NCI-H2029 (cell line): ENCODE results near the gene TENT4B.
"Not testable (repeated sequence)": the region's sequence is repeated elsewhere in the genome, so short reads cannot be mapped to it uniquely, and the experiment has no call there.

ENCODE experiments used
- DNase-seq: peaks from one replicate; lab custom pipeline; 2025; lab: John Stamatoyannopoulos, UW

TENT4B gene

DNA sequence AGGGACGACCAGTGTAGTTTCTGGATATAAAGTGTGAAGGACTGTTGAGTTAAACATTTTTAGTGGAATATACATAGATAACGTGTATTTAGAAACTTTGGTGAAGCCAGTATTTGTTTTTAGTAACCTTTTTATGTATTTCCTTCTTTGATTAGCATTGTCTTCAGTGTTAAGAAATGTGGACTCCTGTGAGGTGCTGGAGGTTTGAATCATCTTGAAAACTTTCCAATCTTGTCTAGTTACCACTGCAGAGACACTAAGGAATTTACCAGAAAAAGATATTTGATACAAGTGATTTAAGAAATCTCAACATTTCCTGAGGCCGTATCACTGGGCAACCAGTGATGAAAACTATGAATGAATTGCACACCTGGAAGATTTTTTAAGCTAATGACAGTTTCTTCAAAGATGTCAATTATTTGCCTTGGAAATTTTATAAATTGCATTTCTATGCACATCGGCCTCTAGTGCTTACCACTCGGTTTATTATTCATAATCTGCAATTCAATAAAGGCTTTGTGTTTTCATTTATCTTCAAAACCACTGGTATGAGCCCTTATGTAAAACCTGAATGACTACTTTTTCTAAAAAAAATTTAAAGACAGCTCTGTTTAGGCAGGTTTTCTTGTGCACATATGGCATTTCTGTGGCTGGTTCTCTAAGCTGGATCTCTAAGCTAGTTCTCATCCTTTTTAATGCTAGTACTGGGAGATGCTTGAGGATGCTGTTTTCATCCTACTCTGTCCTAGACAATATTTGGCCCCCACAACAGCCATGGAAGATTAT is 81.9 kb downstream of the TENT4B start:
- no peak for DNase-seq

DNA sequence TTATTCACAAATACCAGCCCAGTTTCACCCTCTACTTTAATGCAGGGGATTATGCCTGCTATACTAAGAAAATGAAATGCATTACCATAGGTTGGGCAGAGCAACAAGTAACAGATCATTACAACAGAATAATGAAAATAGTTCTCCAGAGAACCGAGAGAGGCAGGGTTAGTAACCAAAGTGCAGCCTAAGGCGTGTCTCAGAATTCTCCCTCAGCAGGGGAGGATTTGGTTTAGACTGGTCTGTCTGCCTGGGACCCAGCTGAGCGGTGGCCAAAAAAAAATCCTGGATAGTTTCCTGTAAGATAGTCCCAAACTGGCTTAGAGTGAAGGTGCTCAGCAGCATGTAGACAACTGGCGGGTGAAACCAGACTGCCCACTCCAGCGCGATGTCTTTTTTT is 82.5 kb downstream of the TENT4B start:
- no peak for DNase-seq

- DNase-seq: no peak
Observed at GRCh38 chr16:50238314-50238713, 85.2 kb downstream of the TENT4B start.

- DNase-seq: no peak
Observed at GRCh38 chr16:50238868-50239301, 85.8 kb downstream of the TENT4B start.

GRCh38 chr16:50243024-50243423 is 89.9 kb downstream of the TENT4B start:
- not testable (repeated sequence) for DNase-seq

DNA sequence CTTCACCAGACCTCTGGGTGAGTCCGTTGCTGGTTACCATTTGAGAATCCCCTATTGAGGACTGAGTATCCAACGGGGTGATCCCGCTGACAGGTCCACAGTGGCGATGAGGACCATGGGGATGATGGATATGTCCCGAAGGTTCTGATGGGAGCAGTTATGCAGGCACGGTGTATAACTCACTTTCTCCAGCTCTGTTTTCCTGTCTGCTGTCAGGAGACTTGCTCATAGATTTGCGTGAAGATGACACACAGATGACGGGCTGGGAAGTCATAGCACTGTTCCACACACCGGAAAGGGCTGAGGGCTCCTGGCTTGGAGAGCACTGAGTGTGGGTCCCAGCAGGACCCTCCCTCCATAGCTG is 91.0 kb downstream of the TENT4B start:
- no peak for DNase-seq

GRCh38 chr16:50244504-50245416 is 91.7 kb downstream of the TENT4B start:
- DNase-seq: no peak

DNA sequence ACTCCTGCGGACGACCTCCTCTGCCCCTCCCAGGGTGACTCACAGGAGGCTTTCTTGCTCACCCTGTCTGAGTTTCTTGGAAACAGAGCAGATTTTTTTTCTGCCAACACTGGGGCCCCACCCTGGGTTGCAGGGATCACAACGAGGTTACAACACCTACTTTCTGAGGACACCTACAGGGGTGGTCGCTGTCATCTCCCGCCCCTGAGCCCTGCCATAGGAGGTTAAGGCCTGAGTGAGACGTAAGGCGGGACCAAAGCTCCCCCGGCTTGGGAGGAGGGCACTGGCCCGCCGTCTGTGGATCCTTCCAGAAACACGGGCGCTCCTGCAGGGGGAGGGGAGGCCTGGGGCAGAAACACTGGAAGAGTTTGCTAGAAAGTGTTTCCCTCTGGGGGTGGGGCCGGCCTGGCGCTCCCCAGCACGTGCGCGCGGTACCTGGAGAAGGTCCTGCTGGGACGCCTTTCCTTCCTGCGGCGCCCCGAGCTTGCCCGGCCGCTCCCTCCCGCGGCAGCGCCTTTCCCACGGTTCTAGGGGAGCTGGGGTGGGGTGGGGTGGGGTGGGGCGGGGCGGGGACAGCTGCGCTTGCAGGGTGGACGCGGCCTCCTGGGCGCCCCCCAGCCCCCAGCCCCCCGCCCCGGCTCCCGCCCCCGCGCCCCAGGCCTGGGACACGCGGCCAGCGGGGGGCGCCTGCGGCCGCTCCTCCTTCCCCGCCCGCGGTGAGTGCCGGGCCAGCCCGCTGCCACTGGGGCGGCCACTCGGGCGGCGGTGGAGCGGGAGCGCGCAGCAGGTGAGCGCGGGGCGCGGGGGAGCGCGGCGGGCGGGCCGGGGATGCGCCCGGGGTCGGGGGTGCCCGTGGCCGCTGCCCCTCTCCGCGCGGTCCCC is 92.6 kb downstream of the TENT4B start:
- no peak for DNase-seq

DNA sequence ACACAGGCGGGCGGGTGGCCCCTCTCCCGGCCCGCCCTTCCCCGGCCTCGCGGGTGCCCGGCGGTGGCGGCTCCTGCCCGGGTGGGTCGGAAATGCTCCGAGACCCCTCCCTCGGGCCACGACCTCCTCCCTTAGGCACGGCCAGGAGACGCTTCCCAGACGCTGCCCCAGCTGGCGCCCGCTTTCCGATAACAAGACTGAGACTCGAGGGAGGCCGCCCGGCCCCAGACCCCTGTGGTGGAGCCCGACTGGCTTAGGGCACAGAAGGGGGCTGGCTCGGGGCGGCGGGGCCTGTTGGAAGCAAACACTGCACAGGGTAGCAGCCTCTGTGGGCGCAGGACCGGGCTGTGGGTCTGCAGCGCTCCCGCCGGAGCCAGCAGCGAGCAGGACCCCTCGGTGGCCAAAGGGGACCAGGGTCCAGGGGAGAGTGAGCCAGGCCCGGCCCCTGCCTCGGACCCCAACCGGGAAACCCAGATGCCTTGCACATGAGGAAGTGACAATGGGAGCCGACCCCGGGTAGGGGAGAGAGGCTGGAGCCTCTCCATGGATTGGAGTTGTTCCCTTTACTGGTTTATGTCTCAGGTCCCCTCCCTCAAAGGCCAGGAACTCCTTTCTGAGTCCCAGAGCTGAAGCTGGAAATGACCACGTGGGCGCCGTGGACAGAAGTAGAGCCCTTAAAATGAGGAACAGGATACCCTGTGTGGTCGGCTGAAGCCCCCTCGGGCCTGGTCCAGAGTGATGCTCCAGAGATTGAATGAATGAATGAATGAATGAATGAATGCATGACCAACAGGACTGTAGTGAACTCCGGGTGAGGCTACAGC is 93.4 kb downstream of the TENT4B start:
- DNase-seq: no peak

- no peak for DNase-seq
Observed at GRCh38 chr16:50247123-50247905, 94.2 kb downstream of the TENT4B start.

- DNase-seq: no peak
Observed at GRCh38 chr16:50247906-50248608, 95.0 kb downstream of the TENT4B start.

DNA sequence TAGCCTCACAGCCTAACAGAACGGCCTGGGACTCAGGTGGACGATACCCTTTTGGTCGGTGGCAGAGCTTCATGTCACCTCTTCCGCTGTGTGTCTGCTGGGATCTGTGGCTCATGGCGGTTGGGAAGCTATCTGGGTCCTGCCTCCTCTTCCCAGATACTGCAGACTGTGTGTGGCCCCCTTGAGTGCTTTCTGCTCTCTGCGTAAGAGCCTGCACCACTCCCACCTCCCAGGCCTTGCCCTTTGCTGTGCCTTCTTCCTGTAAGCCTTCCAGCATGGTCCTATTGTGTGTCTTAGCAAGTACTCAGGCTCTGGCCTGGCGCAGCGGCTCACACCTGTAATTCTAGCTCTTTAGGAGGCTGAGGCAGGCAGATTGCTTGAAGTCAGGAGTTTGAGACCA is 95.7 kb downstream of the TENT4B start:
- no peak for DNase-seq

DNA sequence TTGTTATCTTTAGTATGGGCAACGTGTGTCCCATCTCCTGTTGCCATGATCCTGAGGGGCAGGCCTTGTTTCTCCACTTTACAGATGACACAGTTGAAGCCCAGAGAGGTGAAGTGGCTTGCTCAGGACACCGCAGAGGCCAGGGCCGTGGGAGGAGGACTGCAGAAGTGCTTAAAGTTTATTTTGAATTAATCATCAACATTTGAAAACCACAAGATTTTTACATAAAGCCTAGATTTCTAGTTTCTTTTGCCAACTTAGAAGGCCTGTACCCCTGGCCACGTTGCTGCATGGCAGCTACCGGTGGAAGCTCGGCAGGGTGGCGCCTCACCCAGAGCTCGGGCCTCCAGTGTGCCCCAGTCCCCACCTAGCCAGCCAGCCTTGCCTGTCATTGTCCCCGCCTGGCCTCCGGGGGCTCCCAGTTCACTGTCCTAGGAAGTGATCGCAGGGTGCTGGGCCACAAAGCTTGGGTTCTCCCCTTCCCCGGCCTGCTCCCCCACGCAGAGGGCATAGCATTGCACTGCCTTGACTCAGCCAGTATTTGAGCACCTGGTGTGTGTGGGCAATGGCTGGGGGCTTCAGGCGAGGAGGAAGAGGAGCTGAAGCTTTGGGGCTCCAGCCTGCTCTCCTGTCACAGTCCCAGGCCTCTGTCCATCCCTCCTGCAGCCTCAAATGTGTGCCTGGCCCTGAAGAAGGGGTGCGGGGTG is 98.4 kb downstream of the TENT4B start:
- DNase-seq: no peak

DNA sequence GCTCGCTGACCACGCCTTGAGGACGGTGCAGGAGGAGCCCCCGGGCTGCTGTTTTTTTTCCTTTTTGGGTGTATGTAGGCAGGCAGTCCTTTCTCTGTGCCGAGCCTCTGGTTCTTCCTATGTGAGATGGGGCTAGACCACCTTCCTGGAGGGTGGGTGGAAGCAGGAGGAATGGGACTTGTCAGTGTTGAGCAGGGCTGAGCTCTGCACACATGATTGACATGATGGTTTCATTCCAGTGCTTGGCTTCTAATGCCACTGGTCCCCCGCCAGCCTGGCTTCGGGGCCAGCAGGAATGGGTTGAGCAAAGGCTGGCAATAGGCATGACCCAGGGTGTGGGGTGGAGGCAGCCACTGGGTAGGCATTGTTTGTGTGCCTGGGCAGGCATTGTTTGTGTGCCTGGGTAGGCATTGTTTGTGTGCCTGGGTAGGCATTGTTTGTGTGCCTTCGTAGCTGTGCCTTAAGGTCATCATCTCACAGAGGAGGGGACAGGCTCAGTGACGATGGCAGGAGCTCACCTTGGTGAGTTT is 99.0 kb downstream of the TENT4B start:
- DNase-seq: no peak

GRCh38 chr16:50252874-50253513 is 99.9 kb downstream of the TENT4B start:
- no peak for DNase-seq

DNA sequence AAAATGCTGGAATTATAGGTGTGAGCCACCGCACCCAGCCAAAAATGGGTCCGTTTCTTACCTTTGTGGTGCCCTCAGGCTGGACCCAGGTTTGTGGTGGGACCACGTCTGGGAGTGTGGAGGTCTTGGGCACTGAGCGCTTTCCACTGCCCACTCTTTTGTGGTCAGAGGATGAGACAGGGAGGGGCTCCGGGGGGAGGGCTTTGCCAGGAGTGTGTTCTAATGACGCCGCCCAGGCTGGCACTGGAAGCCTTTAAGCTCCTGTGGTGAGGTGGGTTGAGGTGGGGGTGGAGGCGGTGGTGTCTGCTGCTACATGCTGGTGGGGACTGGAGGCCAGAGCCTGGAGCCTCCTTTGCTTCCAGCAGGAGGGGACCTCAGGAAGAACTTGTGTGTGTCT is 100.4 kb downstream of the TENT4B start:
- DNase-seq: no peak

DNA sequence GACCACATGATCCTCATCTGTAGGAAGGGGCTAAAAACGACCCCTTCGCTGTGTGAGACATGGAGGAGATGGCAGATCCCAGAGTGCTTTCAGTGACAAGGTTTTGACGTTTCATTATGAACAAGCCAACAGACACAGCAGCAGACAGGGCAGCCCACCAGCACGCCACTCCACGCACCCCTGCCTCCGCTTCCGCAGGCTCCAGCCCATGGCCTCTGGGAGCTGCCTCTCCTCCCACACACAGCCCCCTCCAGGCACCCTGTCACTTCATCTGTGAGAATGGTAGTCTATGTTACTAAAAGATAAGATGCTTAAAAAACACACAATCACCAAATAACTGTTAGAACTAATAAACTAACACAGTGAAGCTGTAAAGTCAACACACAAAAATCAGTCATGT is 101.0 kb downstream of the TENT4B start:
- no peak for DNase-seq

DNA sequence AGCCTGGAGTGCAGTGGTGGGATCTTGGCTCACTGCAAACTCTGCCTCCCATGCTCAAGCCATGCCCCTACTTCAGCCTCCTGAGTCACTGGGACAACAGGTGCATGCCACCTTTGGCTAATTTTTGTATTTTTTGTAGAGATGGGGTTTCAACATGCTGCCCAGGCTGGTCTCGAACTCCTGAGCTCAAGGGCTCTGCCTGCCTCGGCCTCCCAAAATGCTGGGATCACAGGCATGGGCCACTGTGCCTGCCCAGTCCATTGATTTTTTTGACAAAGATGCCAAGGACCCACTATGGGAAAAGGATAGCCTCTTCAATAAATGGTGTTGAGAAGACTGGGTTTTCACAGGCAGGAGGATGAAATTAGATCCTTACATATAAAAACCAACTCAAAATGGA is 102.4 kb downstream of the TENT4B start:
- DNase-seq: no peak
